ENCODE data around the gene ACBD4.

DNA sequence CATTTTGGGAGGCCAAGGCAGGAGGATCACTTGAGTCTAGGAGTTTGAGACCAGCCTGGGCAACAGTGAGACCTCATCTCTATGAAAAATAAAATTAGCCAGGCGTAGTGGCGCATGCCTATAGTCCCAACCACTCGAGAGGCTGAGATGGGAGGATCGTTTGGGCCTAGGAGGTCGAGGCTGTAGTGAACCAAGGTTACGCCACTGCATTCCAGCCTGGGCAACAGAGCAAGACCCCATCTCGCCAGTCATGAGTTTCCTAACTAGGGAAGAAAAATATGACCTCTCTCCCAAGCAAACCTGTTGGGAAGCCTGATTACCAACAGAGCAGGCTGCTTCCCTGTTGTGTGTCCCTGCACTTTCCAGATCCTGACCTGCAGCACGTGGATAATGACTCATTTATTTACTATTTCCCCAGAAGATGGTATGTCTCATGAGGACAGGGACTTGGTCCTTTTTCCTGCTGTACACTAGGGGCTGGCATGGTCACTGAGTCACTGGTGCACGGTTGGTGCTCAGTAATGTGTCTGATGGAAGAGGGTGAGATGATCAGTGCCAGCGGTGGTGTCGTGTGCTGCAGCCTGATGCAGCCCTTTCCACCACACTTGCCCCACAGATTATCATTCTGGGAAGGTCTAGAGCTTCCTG, 43.6 kb upstream of the ACBD4 start:
- TF ChIP-seq, protein P1, sequence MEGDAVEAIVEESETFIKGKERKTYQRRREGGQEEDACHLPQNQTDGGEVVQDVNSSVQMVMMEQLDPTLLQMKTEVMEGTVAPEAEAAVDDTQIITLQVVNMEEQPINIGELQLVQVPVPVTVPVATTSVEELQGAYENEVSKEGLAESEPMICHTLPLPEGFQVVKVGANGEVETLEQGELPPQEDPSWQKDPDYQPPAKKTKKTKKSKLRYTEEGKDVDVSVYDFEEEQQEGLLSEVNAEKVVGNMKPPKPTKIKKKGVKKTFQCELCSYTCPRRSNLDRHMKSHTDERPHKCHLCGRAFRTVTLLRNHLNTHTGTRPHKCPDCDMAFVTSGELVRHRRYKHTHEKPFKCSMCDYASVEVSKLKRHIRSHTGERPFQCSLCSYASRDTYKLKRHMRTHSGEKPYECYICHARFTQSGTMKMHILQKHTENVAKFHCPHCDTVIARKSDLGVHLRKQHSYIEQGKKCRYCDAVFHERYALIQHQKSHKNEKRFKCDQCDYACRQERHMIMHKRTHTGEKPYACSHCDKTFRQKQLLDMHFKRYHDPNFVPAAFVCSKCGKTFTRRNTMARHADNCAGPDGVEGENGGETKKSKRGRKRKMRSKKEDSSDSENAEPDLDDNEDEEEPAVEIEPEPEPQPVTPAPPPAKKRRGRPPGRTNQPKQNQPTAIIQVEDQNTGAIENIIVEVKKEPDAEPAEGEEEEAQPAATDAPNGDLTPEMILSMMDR (IDR thresholded peaks at IDR 0.05) = no peak
- no peak for TF ChIP-seq POLR2AphosphoS5 (IDR thresholded peaks at IDR 0.05; ENCODE audit: insufficient read depth in 1 of 2, low read depth in 1 of 2)
- no peak for TF ChIP-seq POLR2A (IDR thresholded peaks at IDR 0.05)

Data from vagina (tissue), 2 donors.